Activated CD4-positive, alpha-beta T cell treated with anti-CD3 and anti-CD28 coated beads, Interleukin-2, amount 50 U/mL, for 4 hours (primary cell): ENCODE results near the gene LRP5.

Experiments
- DNase-seq, 2 experiments: peaks; one replicate each; pipeline ENCODE4 v3.0.0-alpha.2; 2020

LRP5 gene

GRCh38 chr11:68312117-68312779, at the start of gene LRP5:
LRP5 (plus strand) TSS chr11:68312591; CDS start chr11:68312715, 124 bp downstream.
- DNase-seq, result no peak

GRCh38 chr11:68263444-68264035, 48.9 kb upstream of the LRP5 start:
- no peak for DNase-seq

GRCh38 chr11:68264244-68264643, 48.1 kb upstream of the LRP5 start:
- no peak for DNase-seq

DNA sequence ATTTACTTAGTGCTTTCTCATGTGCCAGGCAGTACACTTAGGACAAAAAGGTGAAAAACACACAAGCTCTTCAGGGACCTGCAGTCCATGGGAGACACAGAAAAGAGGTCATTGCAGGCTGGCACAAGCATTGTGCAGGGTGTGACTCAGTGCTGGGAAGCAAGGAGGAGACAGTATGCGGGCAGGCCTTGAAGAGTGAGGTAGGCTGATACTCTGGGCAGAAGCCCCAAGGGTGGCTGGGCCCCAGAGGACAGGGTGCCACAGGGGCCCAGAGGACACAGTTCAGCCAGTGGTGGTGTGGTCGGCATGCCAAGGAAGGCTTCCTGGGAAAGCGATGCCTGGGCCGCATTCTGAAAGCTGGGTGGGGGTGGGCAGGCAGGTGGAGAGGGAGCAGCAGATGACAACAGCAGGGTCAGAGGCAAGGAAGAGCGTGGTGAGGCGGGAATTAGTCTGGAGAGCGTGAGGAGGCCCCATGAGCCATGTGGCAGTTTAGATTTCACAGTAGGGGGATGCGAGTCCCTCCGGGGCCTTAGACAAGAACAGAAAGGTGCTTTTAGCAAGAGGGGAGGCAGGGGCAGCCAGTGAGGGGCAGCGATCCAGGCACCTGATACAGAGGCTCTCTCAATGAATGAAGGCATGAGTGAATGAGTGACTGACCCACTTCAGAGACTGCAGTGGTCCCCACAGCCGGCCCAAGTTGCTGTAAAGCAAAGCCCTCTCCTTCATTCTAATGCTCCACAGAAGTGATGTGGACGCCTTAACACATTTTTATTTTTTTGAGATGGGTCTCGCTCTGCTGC, 47.5 kb upstream of the LRP5 start:
- DNase-seq, result no peak

DNA sequence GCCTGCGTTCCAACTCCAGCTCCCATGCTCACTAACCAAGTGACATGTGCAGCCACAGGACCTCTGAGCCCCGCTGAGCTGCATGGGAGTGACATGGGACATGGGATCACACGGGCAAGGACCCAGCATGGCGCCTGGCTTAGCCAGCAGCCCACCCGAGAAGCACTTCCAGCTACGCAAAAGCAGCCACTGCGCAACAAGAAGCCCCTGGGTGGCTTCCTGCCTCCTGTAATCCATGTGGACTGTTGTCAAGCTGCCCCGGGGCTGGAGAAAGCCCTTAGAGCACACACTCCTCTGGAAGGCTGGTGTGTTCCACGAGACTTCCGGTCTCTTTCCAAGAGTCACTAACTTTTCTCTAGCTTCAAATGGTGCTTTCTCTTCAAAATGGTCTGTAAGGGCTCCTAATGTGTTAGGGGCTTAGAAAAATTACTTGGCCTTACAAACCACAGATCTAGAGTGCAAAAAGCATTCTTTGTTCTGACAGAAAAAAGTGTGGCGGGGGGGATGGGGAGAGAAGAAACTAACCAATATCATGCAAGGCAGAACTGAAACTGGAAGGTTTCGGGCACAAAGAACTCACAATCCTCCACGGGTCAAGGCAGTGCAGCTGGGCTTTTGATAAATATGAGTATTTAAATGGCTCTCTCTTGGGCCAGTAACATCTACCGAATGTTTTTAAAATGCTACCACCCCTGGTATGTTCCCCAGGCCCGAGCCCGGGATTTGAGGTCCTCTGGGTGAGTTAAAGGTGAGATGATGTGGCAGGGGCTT, 46.1 kb upstream of the LRP5 start:
- no peak for DNase-seq

DNA sequence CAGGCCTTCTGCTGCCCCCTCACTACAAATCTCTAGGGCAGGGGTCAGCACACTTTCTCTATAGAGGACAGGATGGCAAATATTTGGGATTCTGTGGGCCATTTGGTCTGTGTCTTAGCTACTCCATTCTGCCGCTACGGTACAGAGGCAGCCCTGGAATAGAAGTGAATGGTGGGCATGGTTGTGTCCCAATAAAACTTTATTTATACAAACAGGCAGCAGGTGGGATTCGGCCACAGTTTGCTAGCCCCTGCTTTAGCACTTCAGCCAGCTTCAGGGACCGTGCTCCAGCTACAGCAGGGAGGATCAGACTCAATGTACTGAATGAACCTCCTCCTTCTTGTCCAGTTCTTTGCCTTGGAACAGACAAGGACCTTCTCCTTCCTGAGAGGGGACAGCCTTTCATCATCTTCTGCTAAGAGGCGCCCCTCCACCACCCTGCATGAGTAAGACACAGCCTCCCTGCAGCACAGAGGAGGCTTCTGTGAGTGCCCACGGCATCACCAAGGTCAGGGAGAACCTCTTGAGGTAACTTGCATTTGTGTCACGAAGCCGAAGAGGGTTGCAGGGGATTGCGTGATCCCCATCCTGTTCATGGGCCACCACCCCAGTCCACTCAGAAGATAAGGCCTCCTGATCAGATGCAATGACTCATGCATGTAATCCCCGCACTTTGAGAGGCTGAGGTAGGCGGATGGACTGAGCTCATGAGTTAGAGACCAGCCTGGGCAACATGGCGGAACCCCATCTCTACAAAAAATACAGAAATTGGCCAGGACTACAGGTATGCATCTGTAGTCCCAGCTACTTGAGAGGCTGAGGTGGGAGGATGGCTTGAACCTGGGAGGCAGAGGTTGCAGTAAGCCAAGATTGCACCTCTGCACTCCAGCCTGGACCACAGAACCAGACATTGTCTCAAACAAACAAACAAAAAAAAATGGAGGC, 45.2 kb upstream of the LRP5 start:
- no peak for DNase-seq

GRCh38 chr11:68267881-68268240, 44.5 kb upstream of the LRP5 start:
- DNase-seq, result no peak

DNA sequence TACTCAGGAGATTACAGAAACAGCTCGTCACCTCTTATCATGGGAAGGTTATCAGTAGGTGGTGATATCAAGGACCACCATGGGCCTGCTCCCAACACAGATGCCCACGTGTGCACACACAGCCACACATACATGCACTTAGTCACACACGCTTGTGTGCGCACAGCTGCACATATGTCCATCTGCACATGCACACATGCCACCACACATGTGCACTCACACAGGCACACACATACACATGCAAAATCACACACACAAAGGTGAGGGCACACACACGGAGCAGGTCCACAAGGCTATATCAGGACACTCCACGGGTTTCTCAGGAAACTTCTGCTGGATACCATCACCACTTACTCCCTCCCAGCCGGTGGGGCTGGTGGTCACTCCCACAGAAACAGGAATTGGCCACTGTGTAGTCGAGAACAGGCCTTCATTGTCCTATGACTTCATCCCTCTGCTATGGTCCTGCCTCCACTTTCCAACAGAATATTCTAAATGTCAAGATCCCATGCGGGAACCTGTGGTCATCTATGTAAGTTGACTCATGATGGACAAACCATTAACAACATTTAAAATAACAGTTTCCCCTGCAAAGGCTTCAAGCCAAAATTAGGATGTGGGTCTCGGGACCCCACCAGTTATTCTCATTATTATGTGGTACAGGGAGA, 42.8 kb upstream of the LRP5 start:
- no peak for DNase-seq

DNA sequence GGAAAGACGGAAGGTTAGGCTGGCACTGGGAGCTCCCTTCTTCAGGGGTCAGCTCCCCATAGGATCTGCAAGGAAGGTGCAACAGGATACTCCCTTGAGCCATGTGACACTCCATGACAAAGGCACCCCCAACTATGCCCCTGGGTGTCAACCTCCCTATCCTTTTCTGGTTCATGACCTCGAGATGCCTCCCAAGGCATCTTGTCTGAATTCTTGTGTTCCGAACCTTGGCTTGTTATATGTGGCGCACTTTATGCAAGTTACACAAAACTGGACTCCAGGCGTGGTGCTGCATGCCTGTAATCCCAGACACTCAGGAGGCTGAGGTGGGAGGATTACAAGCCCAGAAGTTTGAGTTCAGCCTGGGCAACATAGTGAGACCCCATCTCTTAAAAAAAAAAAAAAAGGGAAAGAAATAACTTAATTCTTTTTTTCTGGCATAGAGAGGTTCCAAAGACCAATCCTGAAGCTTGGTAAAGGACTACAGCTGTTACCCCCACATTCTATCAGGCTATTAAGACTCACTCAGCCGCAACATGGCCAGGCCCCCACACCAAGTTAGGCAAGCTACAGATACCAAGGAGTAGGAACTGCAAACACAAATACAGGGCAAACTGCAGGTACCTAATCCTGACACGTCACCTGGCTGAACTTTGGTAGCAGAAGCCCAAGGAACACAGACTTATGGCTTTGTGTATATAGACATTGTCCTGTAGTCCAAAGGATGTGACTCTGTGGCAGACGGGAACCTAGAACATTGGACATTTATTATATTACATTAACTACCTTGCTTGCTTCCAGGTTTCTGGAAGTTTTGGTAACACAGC, 42.0 kb upstream of the LRP5 start:
- no peak for DNase-seq

GRCh38 chr11:68271023-68271780, 41.2 kb upstream of the LRP5 start:
- peak; percentile 53 to 56 for DNase-seq

DNA sequence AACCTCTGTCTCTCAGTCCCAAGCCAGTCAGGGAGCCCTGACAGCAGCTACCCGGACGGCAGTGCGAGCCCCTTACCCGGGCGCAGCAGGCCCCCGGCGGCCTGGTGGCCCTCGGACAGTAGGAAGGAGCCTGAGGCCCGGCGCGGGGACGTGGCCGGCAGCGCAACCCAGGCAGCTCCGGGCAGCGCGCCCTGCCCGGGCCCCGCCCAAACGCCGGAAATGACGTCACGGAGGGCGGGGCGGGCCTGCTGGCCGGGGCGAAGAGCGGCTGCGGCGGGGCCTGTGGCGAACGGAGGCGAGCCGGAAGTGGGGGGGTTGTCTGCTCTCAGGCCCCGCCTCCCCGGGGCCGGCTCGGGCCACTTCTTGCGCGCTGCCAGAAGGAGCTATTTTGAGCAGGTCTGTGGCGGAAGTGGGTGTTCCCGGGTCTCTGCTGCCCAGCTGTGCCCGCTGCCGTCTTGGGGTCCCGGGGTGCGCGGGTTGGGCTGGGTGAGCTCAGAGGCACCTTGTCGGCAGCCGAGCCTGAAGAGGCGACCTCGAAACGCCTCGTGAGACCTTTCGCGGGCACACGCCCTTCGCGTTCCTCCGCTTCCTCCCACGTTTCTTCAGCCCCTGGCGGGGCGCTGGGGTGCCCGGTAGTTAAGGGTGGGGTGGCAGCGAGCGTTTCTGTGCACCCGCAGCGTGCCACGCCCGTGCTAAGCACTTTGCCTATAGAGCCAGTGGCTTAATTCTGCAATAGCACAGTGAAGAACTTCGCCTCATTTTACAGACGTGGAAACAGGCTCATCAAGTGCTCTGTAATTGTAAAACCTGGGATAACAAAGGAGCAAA, 40.4 kb upstream of the LRP5 start, which contains the start of gene C11orf24:
C11orf24 (minus strand) TSS at position 193 of the 828 bp plus-strand sequence. CDS start 8,206 bp downstream, outside the sequence.
- DNase-seq, result peak; percentile 86 to 88

GRCh38 chr11:68273026-68273738, 39.2 kb upstream of the LRP5 start:
- DNase-seq, result no peak

- no peak for DNase-seq
These were observed 38.1 kb upstream of the LRP5 start for GRCh38 chr11:68274306-68274705.

GRCh38 chr11:68275721-68276507, 36.5 kb upstream of the LRP5 start:
- DNase-seq, result no peak

GRCh38 chr11:68276861-68277260, 35.5 kb upstream of the LRP5 start:
- DNase-seq, result no peak

GRCh38 chr11:68279676-68280075, 32.7 kb upstream of the LRP5 start:
- no peak for DNase-seq
